ENCODE data around the gene LINGO3. TPM values are rescaled to one million over a fixed set of nuclear protein-coding genes. Genes with fewer than 3 reads are reported as not detected.

Gene LINGO3
- total RNA-seq, 2 donors from 2014 or later, result 0.20 to 1.0 TPM

- no peak for DNase-seq
- peaks cover 90% of the 10 kb centered on the region for H3K27me3 ChIP-seq (ENCODE audit: control insufficient read depth, insufficient read depth, low read length, poor library complexity, severe bottlenecking)
- no peak overlapping the region for H3K9ac ChIP-seq (ENCODE audit: extremely low read depth, low read length, poor library complexity, severe bottlenecking)
- no peaks in the 10 kb centered on the region for H3K36me3 ChIP-seq (ENCODE audit: control insufficient read depth, insufficient read depth, low read length)
- H3K4me1 ChIP-seq (ENCODE audit: control insufficient read depth, insufficient read depth, low read length), result no peaks in the 10 kb centered on the region
- Mint-ChIP-seq H3K36me3 (ENCODE audit: low read depth) (peaks cover 3% of the 10 kb centered on the region), H3K27ac (no peak overlapping the region), H3K27me3 (ENCODE audit: insufficient read depth) (peaks cover 92% of the 10 kb centered on the region), H3K4me1 (no peaks in the 10 kb centered on the region), H3K9me3 (no peaks in the 10 kb centered on the region), H3K4me3 (peak overlapping the region; percentile 38)
- no peaks in the 10 kb centered on the region for H3K9me3 ChIP-seq (ENCODE audit: control insufficient read depth, low read length)
- H3K4me3 ChIP-seq (ENCODE audit: low read length), result no peak overlapping the region
- no peak for TF ChIP-seq CTCF (conservative IDR thresholded peaks at IDR 0.05)
- WGBS, 2 experiments (ENCODE audit: insufficient coverage in 1 of 2, insufficient read length in 1 of 2), result 79% methylated on average over 14 to 25 of the region's 28 CpGs
- no peak overlapping the region for H3K27ac ChIP-seq (ENCODE audit: low read depth, low read length)
Measured at GRCh38 chr19:2288818-2289713, 18.9 kb downstream of the LINGO3 start.

- Mint-ChIP-seq H3K4me3 (no peak overlapping the region), H3K27ac (no peak overlapping the region), H3K36me3 (ENCODE audit: low read depth) (peaks cover 3% of the 10 kb centered on the region), H3K27me3 (ENCODE audit: insufficient read depth) (peaks cover 87% of the 10 kb centered on the region), H3K9me3 (no peaks in the 10 kb centered on the region), H3K4me1 (no peaks in the 10 kb centered on the region)
- no peaks in the 10 kb centered on the region for H3K4me1 ChIP-seq (ENCODE audit: control insufficient read depth, insufficient read depth, low read length)
- 89 to 90% methylated on average over 13 to 17 of the region's 17 CpGs for WGBS, 2 experiments (ENCODE audit: insufficient coverage in 1 of 2, insufficient read length in 1 of 2)
- DNase-seq, result no peak
- no peaks in the 10 kb centered on the region for H3K9me3 ChIP-seq (ENCODE audit: control insufficient read depth, low read length)
- peaks cover 83% of the 10 kb centered on the region for H3K27me3 ChIP-seq (ENCODE audit: control insufficient read depth, insufficient read depth, low read length, poor library complexity, severe bottlenecking)
- no peak overlapping the region for H3K9ac ChIP-seq (ENCODE audit: extremely low read depth, low read length, poor library complexity, severe bottlenecking)
- no peak overlapping the region for H3K27ac ChIP-seq (ENCODE audit: low read depth, low read length)
- H3K4me3 ChIP-seq (ENCODE audit: low read length), result no peak overlapping the region
- no peaks in the 10 kb centered on the region for H3K36me3 ChIP-seq (ENCODE audit: control insufficient read depth, insufficient read depth, low read length)
- TF ChIP-seq CTCF (conservative IDR thresholded peaks at IDR 0.05), result no peak
Measured at GRCh38 chr19:2288338-2288817, 19.6 kb downstream of the LINGO3 start.

- Mint-ChIP-seq H3K27ac (no peak overlapping the region), H3K27me3 (ENCODE audit: insufficient read depth) (peaks cover 86% of the 10 kb centered on the region), H3K4me3 (no peak overlapping the region), H3K36me3 (ENCODE audit: low read depth) (peaks cover 3% of the 10 kb centered on the region), H3K4me1 (no peaks in the 10 kb centered on the region), H3K9me3 (no peaks in the 10 kb centered on the region)
- DNase-seq, result no peak
- H3K4me1 ChIP-seq (ENCODE audit: control insufficient read depth, insufficient read depth, low read length), result no peaks in the 10 kb centered on the region
- TF ChIP-seq CTCF (conservative IDR thresholded peaks at IDR 0.05), result no peak
- no peaks in the 10 kb centered on the region for H3K9me3 ChIP-seq (ENCODE audit: control insufficient read depth, low read length)
- peaks cover 83% of the 10 kb centered on the region for H3K27me3 ChIP-seq (ENCODE audit: control insufficient read depth, insufficient read depth, low read length, poor library complexity, severe bottlenecking)
- H3K4me3 ChIP-seq (ENCODE audit: low read length), result no peak overlapping the region
- no peaks in the 10 kb centered on the region for H3K36me3 ChIP-seq (ENCODE audit: control insufficient read depth, insufficient read depth, low read length)
- no peak overlapping the region for H3K27ac ChIP-seq (ENCODE audit: low read depth, low read length)
- no peak overlapping the region for H3K9ac ChIP-seq (ENCODE audit: extremely low read depth, low read length, poor library complexity, severe bottlenecking)
- WGBS, 2 experiments (ENCODE audit: insufficient coverage in 1 of 2, insufficient read length in 1 of 2), result 83 to 87% methylated on average over 11 to 13 of the region's 13 CpGs
Measured at GRCh38 chr19:2287585-2288337, 20.2 kb downstream of the LINGO3 start.
